GM19463 (cell line): ENCODE measurements around the gene CMSS1.
"Not testable (repeated sequence)": the region's sequence is repeated elsewhere in the genome, so short reads cannot be mapped to it uniquely, and the experiment has no call there.

Experiments
- ATAC-seq: cut with Tn5 transposase; IDR thresholded peaks from one replicate; pipeline ENCODE4 v1.9.1; 2021; ENCODE audit warnings: mild to moderate bottlenecking, moderate library complexity; ENCODE audit not compliant: unreplicated experiment

Gene CMSS1

DNA sequence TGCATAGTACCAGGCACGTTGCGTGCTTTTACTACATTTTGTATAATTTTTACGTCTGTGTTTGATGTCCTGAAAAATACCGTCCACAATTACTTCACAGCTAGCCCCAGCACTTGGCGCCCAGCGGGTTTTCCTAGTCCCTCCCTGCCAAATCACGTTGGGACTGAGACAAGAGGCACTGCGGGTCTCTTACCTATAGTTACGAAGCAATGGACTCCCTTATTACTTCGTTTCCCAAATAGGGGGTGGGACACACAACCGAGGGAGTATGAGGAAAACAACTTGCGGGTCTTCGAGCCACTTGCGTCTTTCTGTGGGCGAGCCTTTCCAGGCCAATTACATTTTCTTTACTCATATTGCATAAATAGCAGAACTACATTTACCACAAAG, 620 bp upstream of the CMSS1 start:
- ATAC-seq: no peak

DNA sequence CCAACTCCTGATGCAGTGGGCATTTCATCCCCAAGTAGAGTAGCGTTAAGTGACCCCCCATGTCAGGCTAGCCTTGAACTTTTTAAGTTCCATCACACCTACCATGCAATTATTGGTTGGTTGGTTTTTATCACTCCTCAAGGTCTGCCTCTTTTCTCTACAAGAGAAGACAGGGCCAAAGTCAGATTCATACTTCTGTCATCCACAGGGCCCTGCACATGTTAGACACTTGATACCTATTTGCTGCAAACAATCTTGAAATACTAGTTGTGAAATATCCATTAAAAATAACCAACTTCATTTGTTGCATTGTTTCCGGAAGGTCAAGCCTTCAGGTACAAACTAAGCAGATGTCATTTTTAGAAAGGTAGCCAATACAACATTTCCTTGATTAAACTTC, 1.2 kb downstream of the CMSS1 start:
- no peak for ATAC-seq

DNA sequence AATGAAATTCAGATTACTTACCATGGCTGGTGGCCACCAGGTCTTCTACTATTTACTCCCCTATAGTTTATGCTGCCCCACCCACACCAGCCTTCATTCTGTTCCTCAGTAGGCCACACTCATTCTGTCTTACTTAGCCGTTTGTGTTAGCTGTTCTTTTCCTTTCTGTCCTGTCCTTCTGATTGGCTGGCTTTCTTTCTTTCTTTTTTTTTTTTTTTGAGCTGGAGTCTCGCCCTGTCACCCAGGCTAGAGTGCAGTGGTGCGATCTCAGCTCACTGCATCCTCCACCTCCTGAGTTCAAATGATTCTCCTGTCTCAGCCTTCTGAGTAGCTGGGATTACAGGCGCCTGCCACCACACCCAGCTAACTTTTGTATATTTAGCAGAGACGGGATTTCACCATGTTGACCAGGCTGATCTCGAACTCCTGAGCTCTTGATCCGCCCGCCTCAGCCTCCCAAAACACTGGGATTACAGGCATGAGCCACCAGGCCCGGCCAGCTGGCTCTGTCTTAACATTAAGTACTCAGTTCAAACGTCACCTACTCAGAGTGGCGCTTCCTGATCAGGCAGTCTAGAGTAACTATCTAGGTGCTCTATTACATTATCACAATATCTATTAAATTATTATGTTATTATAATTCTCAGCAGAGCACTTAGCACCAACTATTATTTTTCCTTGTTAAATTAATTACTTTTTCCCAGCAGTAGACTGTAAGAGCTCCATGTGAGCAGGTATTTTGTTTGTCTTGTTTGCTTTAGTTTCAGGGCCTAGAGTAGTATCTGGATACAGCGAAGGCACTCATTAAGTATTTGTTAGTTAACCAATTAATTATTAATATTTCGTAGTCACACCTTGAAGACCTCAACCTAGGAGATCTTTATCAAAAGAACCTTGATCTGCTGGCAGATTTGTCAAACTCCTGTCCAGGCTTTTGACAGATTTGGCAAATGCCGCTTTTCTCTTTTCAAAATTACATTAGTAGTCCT, 6.4 kb downstream of the CMSS1 start:
- no peak for ATAC-seq

DNA sequence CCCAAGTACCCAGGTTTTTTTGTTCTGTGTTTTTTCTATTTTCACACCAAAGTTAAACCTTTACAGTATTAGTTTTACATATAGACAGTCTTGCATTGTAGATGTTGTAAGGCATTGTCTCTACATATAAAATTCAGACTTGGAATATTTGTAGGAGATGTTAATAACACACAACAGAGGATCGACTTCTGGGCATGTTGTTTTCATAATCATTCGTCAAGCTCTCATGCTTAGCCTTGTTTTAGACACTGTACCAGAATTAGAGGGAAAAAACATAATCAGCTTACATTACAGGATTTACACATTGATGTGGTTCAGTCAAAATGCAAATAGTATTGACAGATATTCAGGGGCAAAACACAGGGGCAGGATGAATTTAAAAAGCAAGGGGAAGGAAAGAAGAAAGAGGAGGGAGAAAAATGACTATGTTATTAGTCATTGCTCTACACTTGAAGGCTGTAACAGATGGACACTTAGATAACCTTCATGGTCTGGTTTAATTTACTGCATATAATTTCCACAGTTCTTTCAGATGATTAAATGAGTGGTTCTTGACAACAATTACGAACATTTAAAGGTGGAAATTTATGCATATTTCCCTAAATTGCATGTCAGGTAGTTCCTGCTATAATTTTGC, 7.5 kb downstream of the CMSS1 start:
- ATAC-seq: no peak

DNA sequence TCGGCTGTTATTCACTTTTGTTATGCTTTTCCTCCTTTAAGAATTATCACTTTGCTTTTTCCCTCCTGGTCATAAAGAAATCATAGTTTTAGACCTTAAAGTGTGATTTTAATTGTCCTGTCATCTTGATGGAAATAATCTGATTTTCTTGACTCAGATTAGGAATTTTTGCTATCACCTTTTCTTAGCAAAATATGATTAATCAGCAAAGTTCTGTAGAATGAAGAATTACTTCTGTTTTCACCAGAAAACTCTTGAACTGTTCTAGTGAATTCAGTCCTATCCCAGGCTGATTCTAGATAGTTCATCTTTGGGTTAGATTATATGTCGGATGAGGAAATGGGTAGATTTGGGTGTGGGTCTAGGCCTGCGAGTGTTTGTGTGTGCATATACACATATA, 12.2 kb downstream of the CMSS1 start:
- no peak for ATAC-seq

DNA sequence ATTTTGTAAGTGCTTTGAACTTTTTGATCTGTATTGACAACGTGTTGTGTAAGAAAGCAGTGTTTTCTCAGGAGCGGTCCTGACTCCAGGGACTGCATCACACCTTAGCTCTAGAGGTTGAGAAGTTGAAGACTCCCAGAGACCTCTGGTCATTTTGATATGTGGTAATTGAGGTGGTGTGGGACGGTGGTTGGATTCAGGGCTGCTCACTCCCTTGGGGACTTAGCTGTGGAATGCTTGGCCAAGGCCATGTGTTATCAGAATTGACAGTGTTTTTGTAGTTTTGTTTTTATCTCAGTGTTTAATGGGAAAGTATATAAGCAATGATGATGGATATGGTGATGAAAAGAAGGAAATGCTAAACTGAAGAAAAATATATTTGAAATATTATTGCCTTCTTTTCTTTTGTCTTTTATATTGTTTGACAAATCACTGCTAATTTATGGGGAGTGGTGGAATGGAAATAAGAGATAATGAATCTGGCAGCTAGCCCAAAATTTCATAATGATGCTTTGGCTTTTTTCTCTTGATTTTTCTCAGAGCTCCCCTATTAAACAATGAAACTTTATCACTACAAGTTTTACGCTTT, 16.0 kb downstream of the CMSS1 start:
- ATAC-seq: no peak

DNA sequence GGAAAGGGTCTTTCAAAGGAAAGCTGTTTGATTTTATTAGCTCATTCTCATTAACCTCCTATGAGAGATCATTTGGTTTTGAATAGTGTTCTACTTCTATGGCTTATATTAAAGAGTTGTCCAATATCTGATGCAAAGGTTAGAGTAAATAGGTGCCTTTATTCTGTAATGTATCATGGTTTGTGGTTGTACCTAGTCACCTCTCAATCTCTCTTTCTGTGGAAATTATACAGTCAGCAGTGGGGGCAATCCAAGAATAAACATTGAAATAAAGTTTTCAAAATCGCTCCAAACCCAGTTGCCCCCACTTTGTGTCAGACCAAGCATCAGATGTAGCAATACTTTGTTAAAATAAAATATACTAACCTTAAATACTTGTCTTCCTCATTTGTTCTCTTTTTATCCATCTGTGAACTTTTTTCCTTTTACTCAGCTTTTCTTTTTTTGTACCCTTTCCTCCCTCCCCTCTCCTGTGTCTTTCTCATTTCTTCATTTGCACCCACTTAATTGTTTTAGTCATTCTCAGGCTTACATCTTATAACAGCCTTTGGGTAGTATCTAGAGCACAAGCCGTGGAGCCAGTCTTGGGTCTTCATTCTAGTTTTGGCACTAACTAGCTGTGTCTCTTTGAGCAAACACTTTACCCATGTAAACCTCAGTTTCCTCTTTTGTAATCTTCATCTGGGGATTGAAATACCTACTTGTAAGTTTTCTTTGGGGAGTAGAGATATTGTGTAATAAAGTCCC, 16.7 kb downstream of the CMSS1 start:
- no peak for ATAC-seq

DNA sequence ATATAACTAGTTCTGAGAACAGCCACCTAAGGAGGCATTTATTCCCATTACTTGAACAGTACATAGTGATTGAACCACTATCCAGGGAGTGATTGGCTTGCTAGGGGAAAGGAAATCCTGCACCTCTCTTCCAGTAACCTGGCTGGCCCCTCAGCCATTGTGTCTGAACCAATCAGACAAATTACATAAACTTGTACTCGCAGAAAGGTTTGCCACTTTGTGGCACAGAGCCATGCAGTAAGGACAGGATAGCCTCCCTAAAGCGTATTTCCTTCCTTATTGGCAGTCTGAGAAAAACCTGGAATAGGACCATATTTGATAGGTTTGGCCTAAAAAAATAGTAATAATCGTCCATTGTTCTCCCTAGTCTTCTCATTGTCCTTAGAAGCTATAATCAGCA, 19.0 kb downstream of the CMSS1 start:
- no peak for ATAC-seq

DNA sequence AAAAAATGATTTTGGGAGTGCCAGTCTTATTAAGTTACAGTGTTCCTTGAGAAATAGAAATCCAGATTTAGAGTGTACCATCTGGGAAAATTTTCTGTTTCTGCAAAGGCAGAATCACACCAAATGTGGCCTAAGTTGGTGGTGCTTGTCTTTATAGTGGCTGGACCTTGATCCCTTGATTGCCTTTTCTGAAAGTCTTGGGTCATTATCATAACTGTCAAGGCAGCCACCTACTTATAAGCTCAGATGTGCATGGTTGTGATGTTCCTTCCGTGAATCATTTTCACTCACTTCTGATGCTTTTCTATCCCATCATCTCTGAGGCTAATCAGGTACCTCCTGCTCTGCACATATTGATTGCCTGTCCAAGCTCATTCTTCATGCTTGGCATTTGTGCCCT, 20.1 kb downstream of the CMSS1 start:
- ATAC-seq: no peak

DNA sequence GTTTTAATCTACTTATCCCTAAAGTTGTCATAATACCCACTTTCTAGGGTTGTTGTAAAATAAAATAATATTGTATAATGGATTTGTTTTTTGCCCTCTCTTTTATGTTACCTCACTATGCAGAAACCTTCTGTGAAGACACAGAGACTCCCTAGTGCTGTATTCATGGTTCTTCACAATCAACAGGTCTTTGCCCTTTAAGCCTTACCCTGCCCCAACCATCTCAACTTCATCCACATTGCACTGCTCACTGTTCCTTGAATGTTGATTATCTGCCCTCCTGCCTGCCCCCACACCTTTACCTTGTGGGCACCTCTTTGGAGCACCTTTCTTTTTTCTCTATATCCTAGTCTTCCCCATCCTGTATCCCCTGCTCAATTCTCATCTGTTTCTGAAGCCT, 21.1 kb downstream of the CMSS1 start:
- ATAC-seq: no peak

DNA sequence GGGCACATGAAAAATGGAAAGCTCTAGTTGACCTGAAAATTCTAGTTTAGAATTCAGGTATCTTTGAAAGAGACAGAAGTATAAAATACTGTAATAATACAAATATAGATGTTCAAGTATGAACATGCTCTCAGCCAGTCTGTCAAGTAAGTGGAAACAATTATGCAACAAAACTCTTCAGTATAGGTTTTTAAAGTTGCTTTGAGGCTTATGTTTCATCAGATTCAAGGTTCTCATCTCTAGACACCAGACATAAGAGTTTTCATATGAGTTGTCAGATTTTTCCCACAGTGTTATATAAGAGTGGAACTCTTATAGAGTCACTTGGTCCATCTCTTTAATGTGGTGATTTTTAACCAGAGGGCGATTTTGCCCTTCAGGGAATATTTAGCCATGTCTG, 22.0 kb downstream of the CMSS1 start:
- ATAC-seq: no peak

DNA sequence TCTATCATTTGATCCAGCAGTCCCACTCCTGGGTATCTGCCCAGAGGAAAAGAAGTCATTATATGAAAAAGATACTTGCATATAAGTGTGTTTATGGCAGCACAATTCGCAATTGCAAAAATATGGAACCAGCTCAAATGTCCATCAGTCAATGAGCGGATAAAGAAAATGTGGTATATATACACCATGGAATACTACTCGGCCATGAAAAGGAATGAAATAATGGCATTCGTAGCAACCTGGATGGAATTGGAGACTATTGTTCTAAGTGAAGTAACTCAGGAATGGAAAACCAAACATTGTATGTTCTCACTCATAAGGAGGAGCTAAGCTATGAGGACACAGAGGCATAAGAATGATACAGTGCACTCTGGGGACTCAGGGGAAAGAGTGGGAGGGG, 24.3 kb downstream of the CMSS1 start:
- ATAC-seq: not testable (repeated sequence)

DNA sequence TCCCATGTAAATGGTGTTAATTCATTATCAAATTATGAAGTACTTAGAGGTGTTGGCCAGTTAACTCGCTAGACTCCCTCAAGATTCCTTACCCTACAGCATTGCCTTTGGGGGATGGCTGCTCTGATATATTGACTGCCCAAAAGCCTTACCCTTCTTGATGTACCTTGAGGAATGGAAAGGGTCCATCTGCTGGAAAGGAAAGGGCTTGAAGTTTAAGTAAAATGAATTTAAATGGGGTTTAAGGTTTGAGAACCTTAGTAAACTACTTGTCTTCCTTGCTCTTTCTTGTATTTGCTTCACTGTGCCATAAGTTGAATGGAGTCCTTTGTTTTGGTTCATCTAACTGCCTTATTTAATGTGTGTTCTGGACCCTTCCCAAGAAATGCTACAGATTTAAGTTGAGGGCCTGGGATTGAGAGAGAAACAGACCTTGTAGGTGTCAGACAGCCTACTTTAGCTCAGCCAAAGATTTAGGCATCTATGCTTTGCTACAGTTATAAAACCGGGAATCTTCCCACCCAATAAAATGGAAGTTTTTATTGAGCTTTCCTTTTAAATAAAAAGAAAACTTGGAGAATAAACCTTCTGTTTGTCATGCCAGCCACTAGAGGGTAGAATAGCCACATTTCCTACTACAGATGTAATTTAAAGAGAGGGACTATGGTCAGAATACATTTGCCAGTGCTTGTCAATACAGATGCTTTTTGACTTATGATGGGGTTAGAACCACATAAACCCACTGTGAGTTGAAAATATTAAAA, 25.3 kb downstream of the CMSS1 start:
- ATAC-seq: peak; percentile 51

DNA sequence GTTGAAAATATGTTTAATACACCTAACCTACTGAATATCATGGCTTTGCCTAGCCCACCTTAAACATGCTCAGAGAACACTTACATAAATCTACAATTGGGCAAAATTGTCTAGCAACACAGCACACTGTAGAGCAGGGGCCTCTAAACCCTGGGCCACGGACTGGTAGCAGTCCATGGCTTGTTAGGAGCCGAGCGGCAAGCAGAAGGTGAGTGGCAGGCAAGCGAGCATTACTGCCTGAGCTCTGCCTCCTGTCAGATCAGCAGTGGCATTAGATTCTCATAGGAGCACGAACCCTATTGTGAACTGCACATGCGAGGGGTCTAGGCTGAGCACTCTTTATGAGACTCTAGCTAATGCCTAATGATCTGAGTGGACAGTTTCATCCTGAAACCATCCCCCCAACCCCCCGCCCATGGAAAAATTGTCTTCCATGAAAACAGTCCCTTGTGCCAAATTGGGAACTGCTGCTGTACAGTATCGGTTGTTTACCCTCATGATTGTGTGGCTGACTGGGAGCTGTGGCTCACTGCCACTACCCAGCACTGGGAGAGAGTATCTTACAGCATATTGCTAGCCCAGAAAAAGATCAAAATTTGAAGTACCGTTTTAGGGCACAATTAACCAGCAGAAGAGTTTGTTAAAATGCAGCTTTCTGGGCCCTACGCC, 26.1 kb downstream of the CMSS1 start:
- peak; percentile 16 for ATAC-seq

DNA sequence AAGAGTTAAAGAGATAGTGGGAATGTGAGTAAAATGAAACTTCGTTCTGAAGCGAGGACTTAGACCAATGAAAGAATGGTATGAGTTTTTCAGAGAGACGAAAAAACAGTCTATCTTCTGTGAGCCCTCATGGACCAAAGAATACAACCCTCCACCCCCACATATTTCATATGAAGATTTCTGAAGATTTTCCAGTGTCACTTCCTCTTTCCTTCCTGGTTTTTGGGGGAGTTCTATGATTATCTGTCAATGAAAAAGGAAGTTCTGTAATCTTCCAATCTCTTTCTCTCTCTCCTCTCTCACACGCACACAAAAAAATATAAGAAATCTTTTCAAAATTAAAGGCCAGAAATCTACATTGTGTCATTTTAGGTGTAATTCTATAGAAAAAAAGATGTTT, 27.7 kb downstream of the CMSS1 start:
- no peak for ATAC-seq

DNA sequence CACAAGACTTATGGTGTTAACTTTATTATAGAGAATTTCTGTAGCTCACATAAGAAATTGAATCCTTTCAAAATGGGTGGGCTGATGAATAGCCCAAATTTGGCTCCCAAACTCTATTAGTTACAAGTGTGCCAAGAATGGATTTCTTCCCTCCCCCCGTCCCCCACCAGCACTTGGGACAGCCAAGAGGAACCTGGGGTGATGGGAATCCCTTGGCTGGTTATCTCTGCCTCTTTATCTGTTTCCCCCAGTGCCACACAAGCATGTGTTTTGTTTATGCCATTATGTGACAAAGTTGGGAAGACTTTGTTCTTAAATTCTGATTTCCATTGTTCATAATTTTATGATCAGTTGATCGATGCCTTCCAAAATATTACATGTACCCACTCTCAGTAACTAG, 28.3 kb downstream of the CMSS1 start:
- ATAC-seq: no peak

DNA sequence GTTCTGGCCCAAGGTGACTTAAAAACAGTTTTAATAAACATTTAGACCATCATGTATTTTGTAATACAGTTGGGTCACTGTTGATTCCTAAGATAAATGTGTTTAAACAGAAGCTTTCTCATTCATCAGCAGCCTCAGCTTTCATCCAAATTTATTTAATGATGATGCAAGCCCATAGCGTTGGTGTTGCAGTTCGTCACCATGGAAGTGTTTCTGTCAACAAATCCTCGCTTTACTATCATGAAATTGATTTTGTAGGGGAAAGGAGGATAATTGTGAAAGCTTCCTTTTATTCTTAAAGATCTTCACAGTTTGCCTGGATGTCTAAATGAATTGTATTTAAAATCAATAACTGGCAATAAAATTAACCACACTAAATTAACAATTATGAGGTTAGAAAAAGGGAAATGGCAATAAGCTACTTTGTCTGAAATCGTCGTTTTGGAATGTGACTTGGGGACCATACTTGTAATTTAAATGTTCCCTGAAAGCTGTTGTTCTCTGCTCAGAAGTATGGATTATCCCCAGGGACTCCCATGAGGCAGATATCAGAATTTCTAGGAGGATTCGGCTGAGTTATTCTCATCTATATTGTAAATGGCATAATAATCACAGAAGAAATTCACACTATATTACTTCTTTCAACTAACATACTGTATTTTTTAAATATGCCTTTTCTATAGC, 29.0 kb downstream of the CMSS1 start:
- no peak for ATAC-seq

DNA sequence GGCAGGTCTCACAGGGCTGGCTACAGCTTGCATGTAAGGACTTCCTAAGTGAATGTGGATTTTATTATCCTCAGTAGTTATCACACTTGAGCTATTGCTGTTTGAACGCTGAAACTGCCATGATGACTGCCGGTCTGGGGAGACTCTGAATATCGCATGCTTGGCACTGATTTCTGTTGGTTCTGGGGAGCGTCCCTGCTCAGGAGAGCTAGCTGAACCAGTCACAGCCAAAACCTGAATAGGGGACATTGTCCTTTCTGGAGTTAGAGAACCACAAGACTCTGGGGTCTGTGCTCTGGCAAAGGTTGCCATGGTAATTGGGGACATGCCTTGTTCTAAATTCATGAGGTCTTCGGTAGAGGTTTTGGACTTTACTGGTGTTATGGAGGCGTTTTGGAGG, 30.8 kb downstream of the CMSS1 start:
- no peak for ATAC-seq

DNA sequence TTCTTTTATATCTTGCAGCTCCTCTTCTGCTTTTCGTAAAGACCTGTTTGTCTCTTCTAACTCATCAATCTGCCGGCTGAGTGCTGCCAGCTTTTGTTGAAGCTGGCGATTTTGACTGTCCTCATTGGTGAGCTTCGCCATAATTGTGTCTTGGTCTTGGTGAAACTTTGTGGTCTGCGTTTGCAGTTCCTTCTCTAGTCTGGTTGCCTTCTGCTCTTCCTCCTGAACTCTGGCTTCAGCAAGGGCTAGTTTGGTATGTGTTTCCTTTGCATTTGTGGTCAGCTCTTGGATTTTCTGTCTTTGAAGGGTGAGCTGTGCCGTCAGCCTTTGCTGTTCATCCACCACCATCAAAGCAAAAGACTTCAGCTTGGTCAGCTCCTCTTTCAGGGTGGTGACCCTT, 32.9 kb downstream of the CMSS1 start:
- ATAC-seq: peak; percentile 50
